HuH-7.5 (cell line): ENCODE results near the gene TBPL2.
"Not testable (repeated sequence)": the region's sequence is repeated elsewhere in the genome, so short reads cannot be mapped to it uniquely, and the experiment has no call there.

ENCODE experiments used
- DNase-seq: peaks from one replicate; pipeline ENCODE4 v3.0.0; 2011; ENCODE audit warnings: low spot score

TBPL2 gene

GRCh38 chr14:55438066-55438683, 2.2 kb downstream of the TBPL2 start:
- peak; percentile 31 for DNase-seq

DNA sequence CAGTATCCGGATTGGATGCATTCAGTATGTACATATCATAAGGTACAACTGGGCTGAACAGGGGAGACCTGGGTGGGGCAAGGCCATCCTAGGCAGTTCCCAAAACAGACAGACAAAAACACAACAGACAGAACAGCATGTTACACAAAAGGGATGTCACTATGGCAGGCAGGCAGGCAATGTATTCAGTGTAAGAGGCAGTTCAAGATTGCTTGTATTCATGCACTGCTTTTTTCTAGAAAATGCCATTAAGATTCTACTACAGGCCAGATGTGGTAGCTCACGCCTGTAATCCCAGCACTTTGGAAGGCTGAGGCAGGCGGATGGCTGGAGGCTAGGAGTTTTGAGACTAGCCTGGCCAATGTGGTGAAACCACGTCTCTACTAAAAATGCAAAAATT, 3.5 kb downstream of the TBPL2 start:
- DNase-seq, result no peak

- DNase-seq, result no peak
Measured at GRCh38 chr14:55436519-55436918, 3.9 kb downstream of the TBPL2 start.

GRCh38 chr14:55434805-55435174, 5.6 kb downstream of the TBPL2 start:
- DNase-seq, result no peak

DNA sequence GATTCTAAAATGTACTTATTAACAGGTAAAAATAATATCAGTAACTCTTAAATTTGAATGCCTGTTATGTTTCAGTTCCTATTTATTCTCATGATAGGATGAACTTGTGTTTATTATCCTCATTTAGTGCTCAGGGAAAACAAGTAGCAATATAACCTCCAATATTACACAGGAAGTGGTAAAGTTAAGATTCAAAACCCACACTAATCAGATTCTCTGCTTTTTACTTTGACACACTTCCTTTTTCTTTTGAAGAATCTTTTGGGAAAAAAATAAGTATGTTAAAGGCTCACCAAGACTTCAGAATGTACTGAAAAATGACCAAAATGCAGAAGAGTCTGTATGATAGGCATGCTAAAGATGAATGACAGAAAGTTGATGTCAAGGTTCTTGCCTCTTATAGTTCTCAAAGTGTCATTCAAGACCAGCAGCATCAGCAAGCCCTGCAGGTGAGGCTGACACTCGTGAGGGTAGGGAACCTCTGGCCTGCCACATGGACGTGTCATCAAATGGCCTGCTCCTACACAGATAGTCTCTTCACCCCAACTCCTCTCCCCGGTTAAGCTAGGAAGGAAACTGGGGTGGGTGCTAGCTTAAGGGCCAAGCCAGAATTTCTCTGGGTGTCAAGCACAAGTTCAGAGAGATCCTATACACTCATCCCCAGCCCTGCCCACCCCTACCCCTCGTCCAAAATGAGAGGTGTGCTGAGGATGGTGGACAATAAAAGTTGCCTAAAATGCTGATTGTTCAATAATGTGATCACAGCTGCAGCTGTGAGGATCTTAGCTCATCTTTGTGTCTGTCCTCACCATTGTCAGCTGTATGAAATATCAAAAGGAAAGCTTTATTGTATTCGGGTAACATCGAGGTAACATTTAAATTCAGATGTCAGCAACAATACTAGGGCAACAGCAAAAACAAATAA, 6.3 kb downstream of the TBPL2 start:
- DNase-seq, result no peak

DNA sequence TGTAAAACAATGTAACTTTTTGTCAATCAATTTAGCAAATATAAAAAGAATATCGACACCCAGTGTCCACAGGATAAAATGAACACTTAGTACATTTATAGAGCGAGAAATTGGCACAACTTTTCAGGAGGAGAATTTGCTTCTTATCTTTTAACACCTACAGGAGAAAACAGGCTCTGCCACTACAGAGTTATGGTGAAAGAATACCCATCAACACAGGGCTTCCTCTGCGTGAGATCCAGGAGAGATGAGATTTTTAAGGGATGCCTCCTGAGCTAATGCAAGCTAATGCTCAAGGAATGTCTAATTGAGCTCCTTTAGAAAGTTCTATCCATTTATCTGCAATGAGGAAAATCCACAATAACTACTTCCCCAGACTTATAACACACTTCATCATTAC, 7.8 kb downstream of the TBPL2 start:
- no peak for DNase-seq

DNA sequence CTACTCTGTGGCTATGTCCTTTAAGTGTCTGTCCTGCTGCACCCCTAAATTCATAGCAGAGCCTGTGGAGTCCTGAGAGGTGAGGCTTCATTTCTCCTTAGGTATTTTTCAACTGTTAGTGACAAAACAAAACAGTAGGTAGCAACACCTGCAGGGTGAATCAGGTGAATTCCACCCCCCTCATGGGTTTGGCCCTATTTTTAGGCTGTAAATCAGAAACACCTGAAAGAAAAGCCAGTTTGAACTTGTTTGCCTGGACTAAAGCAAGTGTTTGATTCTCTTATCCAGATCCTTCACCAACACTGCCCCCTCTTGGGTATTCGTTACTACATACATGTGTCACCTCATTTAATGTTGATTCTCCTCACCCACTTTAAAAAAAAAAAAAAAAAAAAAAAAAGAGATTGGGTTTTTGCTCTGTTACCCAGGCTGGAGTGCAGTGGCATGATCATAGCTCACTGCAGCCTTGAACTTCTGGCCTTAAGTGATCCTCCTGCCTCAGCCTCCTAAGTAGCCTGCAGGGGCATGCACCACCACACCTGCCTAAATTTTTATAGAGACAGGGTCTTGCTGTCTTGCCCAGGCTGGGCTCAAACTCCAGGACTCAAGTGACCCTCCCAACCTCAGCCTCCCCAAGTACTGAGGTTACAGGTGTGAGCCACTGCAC, 10.3 kb downstream of the TBPL2 start:
- DNase-seq, result peak; percentile 48

- DNase-seq, result no peak
Measured at GRCh38 chr14:55427439-55427838, 13.0 kb downstream of the TBPL2 start.

DNA sequence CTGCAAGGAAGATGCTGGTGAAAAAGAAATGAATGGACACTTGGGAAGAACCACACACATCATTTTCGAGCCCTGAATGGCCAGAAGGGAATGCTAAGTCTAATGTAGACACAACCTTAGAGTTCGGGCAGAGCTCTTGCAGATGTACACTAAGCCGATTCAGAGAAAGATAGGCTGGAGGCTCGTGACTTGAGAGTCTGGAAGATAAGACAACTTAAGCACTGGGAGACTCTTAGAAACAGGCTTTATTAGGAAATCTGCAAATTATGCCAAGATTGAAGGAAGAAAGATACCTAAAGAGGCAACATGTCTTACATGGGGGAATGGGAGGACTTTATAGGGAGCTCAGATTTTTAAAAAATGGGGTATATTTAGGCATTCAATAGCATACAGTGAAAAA, 13.5 kb downstream of the TBPL2 start:
- no peak for DNase-seq

- DNase-seq, result no peak
Measured at GRCh38 chr14:55425091-55425490, 15.3 kb downstream of the TBPL2 start.

- DNase-seq, result no peak
Measured at GRCh38 chr14:55423969-55424368, 16.4 kb downstream of the TBPL2 start.

DNA sequence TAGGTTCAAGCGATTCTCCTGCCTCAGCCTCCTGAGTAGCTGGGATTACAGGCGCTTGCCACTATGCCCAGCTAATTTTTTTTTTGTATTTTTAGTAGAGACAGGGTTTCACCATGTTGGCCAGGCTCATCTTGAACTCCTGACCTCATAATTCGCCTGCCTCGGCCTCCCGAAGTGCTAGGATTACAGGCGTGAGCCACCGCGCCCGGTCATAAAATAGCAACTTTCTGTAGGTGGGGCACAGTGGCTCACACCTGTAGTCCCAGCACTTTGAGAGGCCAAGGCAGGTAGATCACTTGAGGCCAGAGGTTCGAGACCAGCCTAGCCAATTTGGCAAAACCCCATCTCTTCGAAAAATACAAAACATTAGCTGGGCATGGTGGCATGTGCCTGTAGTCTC, 18.1 kb downstream of the TBPL2 start:
- DNase-seq, result not testable (repeated sequence)

DNA sequence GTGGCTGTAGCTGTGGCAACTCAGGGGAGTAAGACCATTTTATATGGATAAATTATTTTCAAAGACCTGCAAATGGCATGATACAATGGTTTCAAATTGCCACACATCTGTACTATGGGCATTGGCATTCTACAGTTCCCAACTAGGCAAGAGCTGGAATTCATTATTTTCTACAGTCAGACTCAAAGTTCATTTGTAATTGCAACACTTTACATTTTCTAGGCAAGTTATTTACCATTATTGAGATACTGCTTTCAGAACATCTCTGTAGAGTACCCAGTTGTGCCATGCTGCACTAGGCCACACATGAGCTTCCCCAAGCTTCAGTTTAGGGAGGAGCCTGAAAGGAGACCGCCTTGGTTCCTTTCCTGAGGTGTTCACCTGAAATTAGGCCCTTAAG, 20.8 kb downstream of the TBPL2 start:
- no peak for DNase-seq

- no peak for DNase-seq
Measured at GRCh38 chr14:55418411-55418810, 22.0 kb downstream of the TBPL2 start.

GRCh38 chr14:55417955-55418354, 22.5 kb downstream of the TBPL2 start:
- DNase-seq, result no peak

- no peak for DNase-seq
Measured at GRCh38 chr14:55416866-55417265, 23.6 kb downstream of the TBPL2 start.

- no peak for DNase-seq
Measured at GRCh38 chr14:55414551-55414950, 25.9 kb downstream of the TBPL2 start.

GRCh38 chr14:55412676-55413075, 27.7 kb downstream of the TBPL2 start:
- no peak for DNase-seq

DNA sequence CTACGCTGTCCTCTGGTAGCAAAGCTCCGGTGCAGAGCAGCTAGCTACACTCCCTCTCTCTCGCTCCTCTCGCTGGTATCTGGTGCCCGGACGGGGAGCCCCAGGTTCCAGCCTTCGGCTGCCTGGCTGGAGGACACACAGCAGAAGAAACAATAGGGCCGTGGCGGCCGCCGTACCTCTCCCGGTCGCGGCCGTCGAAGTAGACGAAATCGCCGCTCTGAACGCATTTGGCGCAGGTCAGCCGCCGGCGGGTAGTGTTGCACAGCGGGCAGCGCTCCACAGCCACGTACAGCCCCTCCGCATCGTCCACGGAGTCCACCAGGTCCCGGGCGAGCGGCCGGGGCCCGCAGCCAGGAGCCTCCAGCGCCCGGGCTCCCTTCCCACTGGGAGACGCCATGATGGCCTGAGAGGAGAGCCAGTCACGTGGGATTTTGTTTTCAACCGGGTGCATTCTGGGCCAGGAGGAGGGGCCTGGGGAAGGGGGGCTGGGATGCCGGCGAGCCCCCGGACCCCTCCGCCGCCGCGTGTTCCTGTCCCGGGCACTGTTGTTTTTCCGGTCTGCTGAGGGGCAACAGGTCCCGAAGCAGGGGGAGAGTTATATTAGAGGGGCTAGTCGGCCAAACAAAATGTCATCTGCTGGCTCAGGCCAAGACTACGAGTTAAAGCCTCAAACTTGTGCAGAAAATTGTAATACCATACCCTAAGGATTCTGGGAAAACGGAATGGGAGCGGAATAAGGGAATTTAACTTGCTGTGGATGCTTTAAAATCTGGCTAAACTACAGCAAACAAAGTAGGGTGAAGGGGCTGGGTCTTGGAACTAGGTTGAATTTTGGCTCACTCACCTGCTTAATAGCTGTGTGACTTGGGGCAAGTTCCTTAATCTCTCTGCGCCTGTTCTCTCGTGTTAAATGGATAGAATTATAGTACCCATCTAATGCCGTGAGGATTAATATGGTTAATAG, 28.7 kb downstream of the TBPL2 start, which contains the start of gene ATG14:
TSS of gene ATG14 (minus strand) at position 405 of the 964 bp plus-strand sequence. CDS start at position 397, 8 bp downstream.
- DNase-seq, result peak; percentile 79

DNA sequence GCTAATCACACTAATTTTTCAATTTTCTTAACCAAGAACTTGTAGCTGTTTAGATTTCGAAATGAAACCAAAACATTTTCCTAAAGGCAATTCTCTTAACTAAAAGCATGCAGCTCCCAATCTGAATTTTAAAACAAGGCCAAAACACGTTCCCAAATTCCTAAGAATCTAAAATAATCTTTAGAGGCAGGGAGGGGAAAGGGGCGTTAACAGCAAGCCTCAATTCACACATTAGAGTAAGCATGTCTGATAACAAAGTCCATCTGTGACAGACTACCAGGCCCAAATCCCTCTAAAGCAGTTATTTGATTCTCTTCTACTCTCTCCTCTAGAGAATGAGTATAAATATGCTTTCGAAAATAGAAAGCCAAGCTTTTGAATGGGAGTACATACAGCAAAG, 29.5 kb downstream of the TBPL2 start:
- no peak for DNase-seq

DNA sequence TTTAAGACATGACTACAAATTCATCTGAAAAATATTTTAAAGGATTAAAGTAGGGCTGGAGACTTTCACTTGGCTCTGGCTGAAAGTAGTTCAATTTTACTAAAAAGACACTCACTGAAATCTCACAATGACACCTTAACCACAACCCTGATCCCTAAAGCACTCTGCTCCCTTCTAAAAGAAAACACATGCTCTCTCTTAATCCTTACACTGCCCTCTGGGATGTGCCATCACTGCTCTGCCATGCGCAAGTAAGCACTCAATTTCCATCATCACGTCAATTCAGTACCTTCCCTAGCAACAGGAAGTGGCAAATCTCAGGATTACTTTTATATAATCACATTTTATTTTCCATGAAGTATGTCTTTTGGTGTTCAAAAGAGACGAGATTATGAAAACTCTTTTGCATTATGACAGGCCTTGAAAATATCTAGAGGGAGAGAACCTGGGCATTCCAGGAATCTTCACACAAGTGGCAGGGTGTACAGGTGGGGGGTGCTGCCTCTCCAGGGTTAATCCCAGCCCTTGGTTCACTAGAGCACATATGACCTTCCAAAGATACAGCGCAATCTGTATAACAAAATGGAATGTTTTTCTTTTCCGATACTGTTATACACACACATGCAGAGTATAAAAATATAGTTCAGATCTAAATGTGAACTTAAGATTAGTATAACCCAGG, 36.1 kb downstream of the TBPL2 start:
- DNase-seq, result no peak
